ENCODE results near the gene BICD1.
A peak's percentile ranks its signal among the peaks of the same experiment; 100 is the strongest.
"Not testable (repeated sequence)": the region's sequence is repeated elsewhere in the genome, so short reads cannot be mapped to it uniquely, and the experiment has no call there.

BICD1 gene

GRCh38 chr12:32106517-32107358 lies at the start of gene BICD1:
TSS of gene BICD1 (plus strand) at chr12:32106847. CDS start at chr12:32107332, 485 bp downstream.
- peak; percentile 77 for DNase-seq

DNA sequence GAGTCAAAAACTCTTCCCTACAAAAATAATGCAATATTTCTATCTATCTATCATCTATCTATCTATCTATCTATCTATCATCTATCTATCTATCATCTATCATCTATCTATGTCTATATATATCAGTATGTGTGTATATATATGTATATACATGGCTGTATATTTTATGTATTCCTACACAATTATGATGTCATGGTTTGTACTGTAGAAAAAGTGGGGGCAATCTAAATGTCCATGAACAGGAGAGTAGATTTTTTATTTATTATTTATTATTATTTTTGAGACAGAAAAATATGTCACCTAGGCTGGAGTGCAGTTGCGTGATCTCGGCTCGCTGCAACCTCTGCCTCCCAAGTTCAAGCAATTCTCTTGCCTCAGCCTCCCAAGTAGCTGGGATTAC lies 45.6 kb upstream of the BICD1 start:
- no peak for DNase-seq

- no peak for DNase-seq
Measured at GRCh38 chr12:32062881-32063280, 43.8 kb upstream of the BICD1 start.

- no peak for DNase-seq
Measured at GRCh38 chr12:32063796-32064195, 42.9 kb upstream of the BICD1 start.

DNA sequence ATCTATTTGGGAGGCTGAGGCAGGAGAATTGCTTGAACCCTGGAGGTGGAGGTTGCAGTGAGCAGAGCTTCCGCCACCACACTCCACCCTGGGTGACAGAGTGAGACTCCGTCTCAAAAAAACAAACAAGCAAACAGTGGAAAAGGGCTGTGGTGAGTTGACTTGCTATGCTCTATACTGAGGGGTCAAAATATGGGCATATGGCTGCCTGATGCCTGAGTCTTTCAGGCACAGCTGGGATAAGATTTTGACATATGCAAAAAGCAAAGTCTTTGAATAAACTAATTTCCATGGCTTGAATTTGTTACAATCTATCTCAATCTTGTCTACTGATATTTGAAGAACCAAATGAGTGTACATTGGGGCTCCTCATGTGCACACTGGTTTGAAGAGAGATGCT lies 40.4 kb upstream of the BICD1 start:
- no peak for DNase-seq

GRCh38 chr12:32069071-32069470 lies 37.6 kb upstream of the BICD1 start:
- no peak for DNase-seq

DNA sequence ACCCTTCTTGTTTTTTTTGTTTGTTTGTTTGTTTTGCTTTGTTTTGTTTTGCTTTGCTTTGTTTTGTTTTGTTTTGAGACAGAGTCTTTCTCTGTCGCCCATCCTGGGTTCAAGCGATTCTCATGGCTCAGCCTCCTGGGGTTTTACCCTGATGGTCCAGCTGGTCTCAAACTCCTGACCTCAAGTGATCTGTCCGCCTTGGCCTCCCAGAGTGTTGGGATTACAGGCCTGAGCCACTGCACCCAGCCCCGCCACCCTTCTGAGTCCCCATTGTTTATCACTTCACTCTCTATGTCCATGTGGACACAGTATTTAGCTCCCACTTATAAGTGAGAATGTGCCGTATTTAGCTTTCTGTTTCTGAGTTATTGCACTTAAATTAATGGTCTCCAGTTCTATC lies 36.9 kb upstream of the BICD1 start:
- DNase-seq: no peak

GRCh38 chr12:32070370-32070769 lies 36.3 kb upstream of the BICD1 start:
- no peak for DNase-seq

- no peak for DNase-seq
Measured at GRCh38 chr12:32072102-32072501, 34.5 kb upstream of the BICD1 start.

DNA sequence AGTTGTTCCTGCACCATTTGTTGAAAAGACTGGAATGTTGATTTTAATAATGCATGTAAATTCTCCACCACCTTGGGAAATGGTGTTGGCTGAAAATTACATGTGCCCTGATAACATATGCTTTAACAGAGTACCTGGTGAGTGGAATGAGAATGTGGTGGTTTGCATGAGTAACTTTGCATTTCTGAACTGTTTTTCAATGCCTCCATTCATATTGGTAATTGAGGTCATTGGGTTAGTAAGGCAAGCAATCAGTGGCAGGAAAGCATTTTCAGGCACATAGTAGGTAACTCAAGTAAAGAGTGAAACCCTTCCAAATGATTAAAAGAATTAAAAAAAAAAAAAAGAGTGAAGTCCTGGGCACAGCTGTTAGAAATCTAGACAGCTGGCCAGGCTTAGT lies 32.2 kb upstream of the BICD1 start:
- DNase-seq: no peak

- DNase-seq: no peak
Measured at GRCh38 chr12:32076941-32077340, 29.7 kb upstream of the BICD1 start.

DNA sequence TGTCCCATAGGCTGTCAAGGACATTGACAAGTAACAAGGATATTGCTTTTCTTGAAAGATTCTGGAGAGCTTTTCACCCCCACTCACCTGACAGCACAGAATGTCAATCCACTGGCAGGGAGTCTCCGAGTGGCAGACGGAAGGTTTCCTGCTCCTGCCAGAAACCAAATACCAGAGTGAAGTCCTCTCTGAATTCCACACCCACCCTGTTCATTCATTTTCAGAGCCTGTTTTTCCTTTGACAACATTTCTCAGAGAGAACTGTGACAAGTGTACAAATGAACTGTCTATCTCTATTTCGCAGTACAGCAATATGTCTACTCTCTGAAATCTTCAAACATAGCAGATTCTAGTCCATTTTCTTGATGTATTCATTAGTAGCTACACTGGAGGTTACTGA lies 26.2 kb upstream of the BICD1 start:
- no peak for DNase-seq

DNA sequence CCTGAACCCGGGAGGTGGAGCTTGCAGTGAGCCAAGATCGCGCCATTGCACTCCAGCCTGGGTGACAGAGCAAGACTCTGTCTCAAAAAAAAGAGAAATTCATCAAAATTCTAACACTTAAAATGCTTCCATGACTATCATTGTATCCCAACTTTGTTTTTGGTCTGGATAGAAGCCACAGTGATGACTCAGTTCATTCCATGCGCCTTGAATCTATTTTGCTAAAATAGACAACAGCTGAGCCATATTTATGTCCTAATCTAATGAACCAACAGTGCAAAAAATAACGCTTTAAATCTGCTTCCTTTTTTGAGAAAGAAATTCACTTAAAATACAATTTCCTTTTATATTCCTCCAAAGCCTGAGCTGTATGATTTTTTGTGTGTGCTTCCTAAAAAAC lies 23.2 kb upstream of the BICD1 start:
- DNase-seq: no peak

DNA sequence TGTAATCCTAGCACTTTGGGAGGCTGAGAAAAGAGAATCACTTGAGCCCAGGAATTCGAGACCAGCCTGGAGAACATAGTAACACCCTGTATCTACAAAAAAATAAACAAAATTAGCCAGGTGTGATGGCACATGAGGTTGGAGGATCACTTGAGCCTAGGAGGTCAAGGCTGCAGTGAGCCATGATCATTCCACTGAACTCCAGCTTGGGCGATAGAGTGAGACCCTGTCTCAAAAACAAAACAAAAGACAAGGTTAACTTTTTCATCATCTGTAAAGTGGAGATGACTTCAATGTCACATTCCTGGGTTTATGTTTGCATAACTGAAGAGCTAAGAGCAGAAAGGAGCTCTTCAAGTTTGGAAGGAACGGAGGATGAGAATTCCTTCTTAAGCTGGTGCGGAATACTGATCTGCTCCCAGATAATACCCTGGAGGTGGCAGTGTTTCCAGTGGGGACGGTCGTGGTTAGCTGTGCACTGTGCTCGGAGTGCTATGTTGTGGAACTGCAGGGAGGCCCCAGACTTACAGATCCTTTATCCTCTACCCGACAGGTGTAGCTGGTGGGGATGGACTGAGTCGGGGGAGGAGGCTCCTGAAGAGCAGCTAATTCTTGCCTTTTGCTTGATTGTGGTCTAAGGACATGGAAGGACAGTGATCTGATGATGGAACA lies 22.5 kb upstream of the BICD1 start:
- DNase-seq: no peak

DNA sequence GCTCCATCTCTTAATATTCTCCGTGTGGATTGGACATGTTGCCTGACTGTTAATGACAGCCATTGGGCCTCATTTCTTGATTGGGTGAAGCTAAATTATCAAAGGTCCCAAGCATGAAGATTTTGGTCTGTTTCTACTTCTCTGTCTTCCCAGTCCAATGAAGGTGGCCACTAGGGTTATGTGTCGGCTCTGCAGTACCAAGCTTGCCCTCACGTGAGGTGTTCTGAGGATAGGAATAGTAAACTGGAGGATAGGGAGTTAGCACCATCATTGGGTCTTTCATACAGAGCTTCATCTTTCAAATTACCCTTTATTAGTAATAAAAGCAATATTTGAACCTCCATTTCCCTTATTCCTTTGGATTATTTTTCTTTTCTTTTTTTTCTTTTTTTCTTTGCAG lies 21.9 kb upstream of the BICD1 start:
- DNase-seq: no peak

- no peak for DNase-seq
Measured at GRCh38 chr12:32087306-32087705, 19.3 kb upstream of the BICD1 start.

GRCh38 chr12:32089156-32089555 lies 17.5 kb upstream of the BICD1 start:
- no peak for DNase-seq

- no peak for DNase-seq
Measured at GRCh38 chr12:32089586-32089985, 17.1 kb upstream of the BICD1 start.

DNA sequence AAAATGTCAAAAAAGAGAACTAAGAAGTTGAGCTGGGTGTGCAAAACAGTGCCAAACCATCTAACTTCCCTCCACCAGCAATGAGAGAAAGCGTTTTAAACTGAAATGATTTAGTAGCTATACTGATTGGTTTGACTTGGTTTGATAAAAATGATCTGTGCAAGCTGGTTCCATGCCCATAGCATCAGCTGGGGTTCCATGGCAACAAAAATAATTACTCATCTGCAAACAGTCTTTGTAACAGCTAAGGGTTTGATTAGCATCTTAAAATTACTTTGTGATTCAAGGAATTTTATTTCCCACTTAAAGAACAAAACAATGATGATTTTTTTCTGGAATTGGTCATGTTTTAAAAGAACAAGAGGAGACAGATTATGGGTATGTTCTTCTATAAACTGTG lies 15.0 kb upstream of the BICD1 start:
- no peak for DNase-seq

GRCh38 chr12:32098112-32098511 lies 8.5 kb upstream of the BICD1 start:
- DNase-seq: no peak

GRCh38 chr12:32099275-32099674 lies 7.4 kb upstream of the BICD1 start:
- not testable (repeated sequence) for DNase-seq

- no peak for DNase-seq
Measured at GRCh38 chr12:32100361-32100760, 6.3 kb upstream of the BICD1 start.

DNA sequence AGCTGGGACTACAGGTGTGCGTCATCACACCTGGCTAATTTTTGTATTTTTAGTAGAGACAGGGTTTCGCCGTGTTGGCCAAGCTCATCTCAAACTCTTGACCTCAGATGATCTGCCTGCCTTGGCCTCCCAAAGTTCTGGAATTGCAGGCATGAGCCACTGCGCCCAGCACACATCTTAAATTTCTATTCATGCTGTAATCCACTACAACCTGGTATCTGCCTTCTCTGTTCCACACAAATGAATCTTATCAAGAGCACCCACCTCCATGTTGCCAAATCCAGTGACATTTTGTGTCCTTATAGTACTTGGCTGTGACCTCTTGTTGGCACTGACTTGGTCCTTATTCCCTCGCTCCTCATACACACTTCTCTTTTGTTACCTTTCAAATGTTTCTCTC lies 5.8 kb upstream of the BICD1 start:
- no peak for DNase-seq

DNA sequence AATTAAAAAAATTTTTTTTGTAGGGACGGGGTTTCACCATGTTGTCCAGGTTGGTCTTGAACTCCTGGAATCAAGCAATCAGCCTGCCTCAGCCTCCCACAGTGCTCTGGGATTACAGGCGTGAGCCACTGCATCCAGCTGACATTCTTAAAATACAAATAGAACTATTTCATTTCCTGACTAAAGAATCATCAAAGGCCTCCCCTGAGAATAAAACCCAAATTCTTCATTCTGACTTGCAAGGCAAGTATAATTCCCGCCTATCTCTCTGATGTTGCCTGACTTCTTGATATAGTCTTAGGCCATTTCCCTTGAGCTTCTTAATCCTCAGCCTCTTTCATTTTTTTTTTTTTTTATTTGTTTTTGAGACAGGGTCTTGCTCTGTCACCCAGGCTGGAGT lies 4.4 kb upstream of the BICD1 start:
- DNase-seq: no peak

Data from CD4-positive, alpha-beta T cell treated with Interleukin-10 for 1 hour (primary cell).